Type B pancreatic cell (in vitro differentiated cells): ENCODE data around the gene YPEL2. TPM values are rescaled to one million over a fixed set of nuclear protein-coding genes. Genes with fewer than 3 reads are reported as not detected.

Source experiments
- DNase-seq: peaks from one replicate; pipeline ENCODE4 v3.0.0; 2021; ENCODE audit warnings: mixed read lengths; ENCODE audit not compliant: unreplicated experiment; ENCODE audit errors: extremely low spot score
- H3K27ac Mint-ChIP-seq: 2 replicates; pipeline ENCODE4 v1.8.0; 2021; ENCODE audit warnings: mild to moderate bottlenecking, mixed read lengths
- H3K27me3 Mint-ChIP-seq: 2 replicates; pipeline ENCODE4 v1.8.0; 2021; ENCODE audit warnings: mixed read lengths
- H3K36me3 Mint-ChIP-seq: 2 replicates; pipeline ENCODE4 v1.8.0; 2021; ENCODE audit warnings: mixed read lengths
- H3K4me1 Mint-ChIP-seq: one replicate; pipeline ENCODE4 v1.8.0; 2021; ENCODE audit warnings: mixed read lengths; ENCODE audit not compliant: unreplicated experiment
- H3K4me3 Mint-ChIP-seq: 2 replicates; pipeline ENCODE4 v1.8.0; 2021; ENCODE audit warnings: mild to moderate bottlenecking, mixed read lengths
- H3K9me3 Mint-ChIP-seq: 2 replicates; pipeline ENCODE4 v1.8.0; 2021; ENCODE audit warnings: mixed read lengths
- CTCF ChIP-seq: fragments of 200-600 bp; sonication (generic); conservative IDR thresholded peaks from 2 replicates; pipeline ENCODE4 v1.5.0; 2021; ENCODE audit warnings: antibody characterized with exemption, mild to moderate bottlenecking
- total RNA-seq: library from RNA; stranded (reverse); gene quantifications from 2 replicates; pipeline ENCODE4 v1.2.1, GENCODE V29; 2021; ENCODE audit warnings: low replicate concordance

Gene YPEL2
- total RNA-seq, 1 donor from 2014 or later = 14.7 TPM

- Mint-ChIP-seq H3K27ac (no peak overlapping the region), H3K36me3 (no peaks in the 10 kb centered on the region), H3K4me1 (peaks cover 17% of the 10 kb centered on the region), H3K4me3 (no peak overlapping the region), H3K9me3 (peaks cover 5% of the 10 kb centered on the region), H3K27me3 (no peaks in the 10 kb centered on the region)
- no peak for DNase-seq
- TF ChIP-seq CTCF = no peak
Observed at GRCh38 chr17:59292174-59292523, 39.3 kb upstream of the YPEL2 start.

- Mint-ChIP-seq H3K4me1 (peaks cover 10% of the 10 kb centered on the region), H3K36me3 (no peaks in the 10 kb centered on the region), H3K4me3 (no peak overlapping the region), H3K9me3 (peaks cover 7% of the 10 kb centered on the region), H3K27me3 (no peaks in the 10 kb centered on the region), H3K27ac (peak overlapping the region; percentile 88)
- no peak for DNase-seq
- no peak for TF ChIP-seq CTCF
Observed at GRCh38 chr17:59296190-59296589, 35.3 kb upstream of the YPEL2 start.

GRCh38 chr17:59298521-59298920, 32.9 kb upstream of the YPEL2 start:
- Mint-ChIP-seq H3K27ac (no peak overlapping the region), H3K27me3 (no peaks in the 10 kb centered on the region), H3K4me1 (peaks cover 10% of the 10 kb centered on the region), H3K9me3 (peaks cover 7% of the 10 kb centered on the region), H3K4me3 (no peak overlapping the region), H3K36me3 (no peaks in the 10 kb centered on the region)
- no peak for TF ChIP-seq CTCF
- no peak for DNase-seq

- Mint-ChIP-seq H3K27me3 (no peaks in the 10 kb centered on the region), H3K27ac (no peak overlapping the region), H3K4me1 (peaks cover 10% of the 10 kb centered on the region), H3K9me3 (peaks cover 7% of the 10 kb centered on the region), H3K36me3 (no peaks in the 10 kb centered on the region), H3K4me3 (no peak overlapping the region)
- DNase-seq = no peak
- no peak for TF ChIP-seq CTCF
Observed at GRCh38 chr17:59299400-59300092, 31.9 kb upstream of the YPEL2 start.

- no peak overlapping the region for H3K27ac Mint-ChIP-seq
- no peaks in the 10 kb centered on the region for H3K36me3 Mint-ChIP-seq
- no peak for TF ChIP-seq CTCF
- no peaks in the 10 kb centered on the region for H3K27me3 Mint-ChIP-seq
- H3K9me3 Mint-ChIP-seq = peaks cover 7% of the 10 kb centered on the region
- no peak overlapping the region for H3K4me3 Mint-ChIP-seq
- H3K4me1 Mint-ChIP-seq = peaks cover 10% of the 10 kb centered on the region
- no peak for DNase-seq
Observed at GRCh38 chr17:59300941-59301340, 30.5 kb upstream of the YPEL2 start.

GRCh38 chr17:59304811-59305210, 26.6 kb upstream of the YPEL2 start:
- no peaks in the 10 kb centered on the region for H3K36me3 Mint-ChIP-seq
- no peak overlapping the region for H3K4me3 Mint-ChIP-seq
- no peaks in the 10 kb centered on the region for H3K27me3 Mint-ChIP-seq
- no peak for TF ChIP-seq CTCF
- no peak overlapping the region for H3K27ac Mint-ChIP-seq
- DNase-seq = no peak
- no peaks in the 10 kb centered on the region for H3K9me3 Mint-ChIP-seq
- H3K4me1 Mint-ChIP-seq = no peaks in the 10 kb centered on the region
